Measurements from ENCODE around the gene CCL19.

The CCL19 gene

DNA sequence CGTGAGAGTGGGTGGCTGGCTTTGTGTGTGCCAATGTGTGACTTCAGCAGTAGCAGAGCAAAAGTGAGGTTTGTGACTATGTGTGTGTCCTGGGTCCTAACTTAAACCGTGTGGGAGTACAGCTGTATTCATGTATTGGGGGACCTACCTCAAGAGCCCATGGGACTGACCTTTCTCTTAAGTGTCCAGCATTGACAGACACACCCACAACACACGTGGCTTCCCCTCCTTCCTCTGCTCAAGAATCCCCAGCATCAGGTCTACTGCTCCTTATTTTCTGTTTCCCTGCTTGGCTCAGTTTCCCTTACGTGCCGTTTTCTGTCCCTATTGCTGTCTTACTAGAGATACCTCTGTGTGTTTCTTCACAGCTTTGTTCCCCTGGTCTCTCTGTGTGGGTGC, 38.5 kb downstream of the CCL19 start:
- DNase-seq (ENCODE audit: low spot score), result no peak
- TF ChIP-seq, protein P1, sequence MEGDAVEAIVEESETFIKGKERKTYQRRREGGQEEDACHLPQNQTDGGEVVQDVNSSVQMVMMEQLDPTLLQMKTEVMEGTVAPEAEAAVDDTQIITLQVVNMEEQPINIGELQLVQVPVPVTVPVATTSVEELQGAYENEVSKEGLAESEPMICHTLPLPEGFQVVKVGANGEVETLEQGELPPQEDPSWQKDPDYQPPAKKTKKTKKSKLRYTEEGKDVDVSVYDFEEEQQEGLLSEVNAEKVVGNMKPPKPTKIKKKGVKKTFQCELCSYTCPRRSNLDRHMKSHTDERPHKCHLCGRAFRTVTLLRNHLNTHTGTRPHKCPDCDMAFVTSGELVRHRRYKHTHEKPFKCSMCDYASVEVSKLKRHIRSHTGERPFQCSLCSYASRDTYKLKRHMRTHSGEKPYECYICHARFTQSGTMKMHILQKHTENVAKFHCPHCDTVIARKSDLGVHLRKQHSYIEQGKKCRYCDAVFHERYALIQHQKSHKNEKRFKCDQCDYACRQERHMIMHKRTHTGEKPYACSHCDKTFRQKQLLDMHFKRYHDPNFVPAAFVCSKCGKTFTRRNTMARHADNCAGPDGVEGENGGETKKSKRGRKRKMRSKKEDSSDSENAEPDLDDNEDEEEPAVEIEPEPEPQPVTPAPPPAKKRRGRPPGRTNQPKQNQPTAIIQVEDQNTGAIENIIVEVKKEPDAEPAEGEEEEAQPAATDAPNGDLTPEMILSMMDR (IDR thresholded peaks at IDR 0.05; ENCODE audit: extremely low read depth, missing control alignments), result no peak

DNA sequence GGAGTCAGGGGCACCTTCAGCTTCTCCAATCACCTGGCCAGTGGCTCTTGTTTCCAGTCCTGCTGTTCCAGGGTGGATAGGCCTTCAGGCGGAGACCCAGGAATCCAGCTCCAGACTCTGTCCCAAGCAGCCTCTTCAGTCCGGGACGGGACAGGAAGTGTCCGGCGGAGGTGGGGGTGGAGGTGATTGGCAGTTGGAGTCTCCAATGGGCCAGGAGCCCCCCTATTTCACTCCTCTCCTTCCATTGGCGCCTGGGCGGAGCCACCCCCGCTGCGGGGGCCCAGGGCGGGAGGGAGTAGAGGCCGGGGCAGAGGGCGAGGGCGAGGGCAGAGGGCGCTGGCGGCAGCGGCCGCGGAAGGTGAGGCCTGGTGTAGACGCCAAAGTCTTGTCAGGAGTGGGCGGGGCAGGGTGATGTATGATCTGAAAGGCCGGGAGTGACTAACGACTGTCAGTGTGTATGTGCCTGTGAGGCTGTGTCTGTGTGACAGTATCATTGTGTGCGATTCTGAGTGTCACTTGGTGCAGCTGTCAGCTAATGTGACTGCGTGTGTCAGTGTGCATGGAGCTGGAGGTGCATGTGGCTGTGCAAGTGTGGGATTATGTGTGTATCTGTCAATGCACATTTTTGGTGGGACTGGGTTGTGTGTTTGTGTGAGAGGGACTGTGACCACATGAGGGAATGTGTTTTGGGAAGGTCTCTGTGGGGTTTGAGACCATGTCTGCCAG, 39.0 kb downstream of the CCL19 start, which contains the start of gene IL11RA:
Gene IL11RA, plus strand, starts transcription at position 310 of the 726 bp plus-strand sequence. CDS start 3,033 bp downstream, outside the sequence.
- TF ChIP-seq, protein P1 (IDR thresholded peaks at IDR 0.05; ENCODE audit: extremely low read depth, missing control alignments), result no peak
- DNase-seq (ENCODE audit: low spot score), result no peak

DNA sequence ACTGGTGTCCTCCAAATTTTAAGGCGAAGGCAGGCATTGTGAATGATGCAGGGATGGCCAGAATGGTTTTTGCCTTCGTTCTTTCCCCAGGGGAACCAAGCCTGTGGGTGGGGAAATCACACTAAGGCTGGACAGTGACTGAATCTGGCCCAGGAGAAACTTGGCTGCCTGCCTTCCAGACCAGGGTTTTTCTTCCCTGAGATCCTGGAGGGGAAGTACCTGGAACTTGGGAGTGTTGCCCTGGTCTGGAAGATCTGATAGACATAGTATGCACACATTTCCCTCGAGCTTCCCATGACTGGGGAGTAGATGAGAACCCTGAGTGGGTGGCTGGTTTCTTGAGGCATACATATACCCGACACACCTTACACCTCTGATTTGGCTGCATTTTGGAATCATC, 39.8 kb downstream of the CCL19 start:
- no peak for DNase-seq (ENCODE audit: low spot score)
- TF ChIP-seq, protein P1 (IDR thresholded peaks at IDR 0.05; ENCODE audit: extremely low read depth, missing control alignments), result no peak

DNA sequence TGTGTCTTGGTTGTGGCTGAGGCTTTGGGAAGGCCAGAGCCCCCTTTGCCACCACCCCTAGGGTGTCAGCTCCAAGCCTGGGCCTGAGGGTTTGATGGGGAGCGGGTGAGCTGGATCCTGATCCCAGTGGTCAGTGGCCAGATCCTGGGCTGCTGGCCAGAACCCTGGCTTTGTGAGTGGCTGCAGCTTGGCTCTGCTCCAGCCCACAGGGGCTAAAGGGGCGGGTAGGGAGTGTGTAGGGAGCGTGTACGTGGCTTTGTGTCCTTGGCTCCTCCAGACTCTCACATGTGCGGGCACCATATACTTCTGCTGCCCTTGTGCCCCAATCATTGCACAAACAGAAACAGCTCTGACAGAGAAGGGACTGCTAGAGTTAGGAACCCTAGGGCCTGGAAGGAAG, 40.3 kb downstream of the CCL19 start:
- DNase-seq (ENCODE audit: low spot score), result no peak
- TF ChIP-seq, protein P1 (IDR thresholded peaks at IDR 0.05; ENCODE audit: extremely low read depth, missing control alignments), result no peak

DNA sequence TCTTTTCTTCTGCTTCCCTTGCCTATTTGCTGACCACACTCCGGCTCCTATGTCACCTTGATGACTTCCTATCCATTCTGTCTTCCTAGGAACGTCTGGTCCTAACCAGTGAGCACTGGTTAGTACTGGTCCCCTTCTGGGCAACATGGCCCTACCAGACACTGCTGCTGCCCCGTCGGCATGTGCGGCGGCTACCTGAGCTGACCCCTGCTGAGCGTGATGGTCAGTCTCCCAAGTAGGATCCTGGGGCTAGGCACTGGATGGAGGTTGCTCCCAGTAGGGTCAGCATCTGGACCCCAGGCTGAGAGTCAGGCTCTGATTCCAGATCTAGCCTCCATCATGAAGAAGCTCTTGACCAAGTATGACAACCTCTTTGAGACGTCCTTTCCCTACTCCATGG, 42.4 kb downstream of the CCL19 start:
- DNase-seq (ENCODE audit: low spot score), result no peak
- TF ChIP-seq, protein P1 (IDR thresholded peaks at IDR 0.05; ENCODE audit: extremely low read depth, missing control alignments), result no peak

DNA sequence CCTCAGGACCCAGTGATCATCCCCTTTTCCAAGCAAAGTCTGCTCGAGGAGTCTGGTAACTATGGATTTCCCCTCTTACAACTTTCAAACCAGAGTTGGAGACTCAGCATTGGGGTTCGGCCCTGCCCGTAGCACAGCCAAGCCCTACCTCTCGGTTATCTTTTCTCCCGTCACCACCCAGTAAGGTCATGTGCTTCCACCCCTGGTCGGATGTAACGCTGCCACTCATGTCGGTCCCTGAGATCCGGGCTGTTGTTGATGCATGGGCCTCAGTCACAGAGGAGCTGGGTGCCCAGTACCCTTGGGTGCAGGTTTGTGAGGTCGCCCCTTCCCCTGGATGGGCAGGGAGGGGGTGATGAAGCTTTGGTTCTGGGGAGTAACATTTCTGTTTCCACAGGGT, 43.4 kb downstream of the CCL19 start:
- TF ChIP-seq, protein P1 (IDR thresholded peaks at IDR 0.05; ENCODE audit: extremely low read depth, missing control alignments), result no peak

DNA sequence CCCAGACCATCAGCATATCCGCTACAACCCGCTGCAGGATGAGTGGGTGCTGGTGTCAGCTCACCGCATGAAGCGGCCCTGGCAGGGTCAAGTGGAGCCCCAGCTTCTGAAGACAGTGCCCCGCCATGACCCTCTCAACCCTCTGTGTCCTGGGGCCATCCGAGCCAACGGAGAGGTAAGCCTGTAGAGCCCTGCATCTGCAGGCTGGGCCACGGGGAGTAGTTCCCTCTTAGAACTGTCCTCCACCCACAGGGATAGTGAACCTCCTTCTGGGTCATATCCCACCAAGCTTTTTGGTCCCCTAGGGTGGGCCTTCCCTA, 44.0 kb downstream of the CCL19 start:
- DNase-seq (ENCODE audit: low spot score), result no peak
- TF ChIP-seq, protein P1 (IDR thresholded peaks at IDR 0.05; ENCODE audit: extremely low read depth, missing control alignments), result no peak

More for the DNA sequence above, 43.4 kb downstream of the CCL19 start:
- DNase-seq (ENCODE audit: low spot score), result no peak
